Fibroblast of the aortic adventitia (primary cell): Measurements from ENCODE around the gene PROK1. TPM values are rescaled to one million over a fixed set of nuclear protein-coding genes. Genes with fewer than 3 reads are reported as not detected.

Experiments
- DNase-seq: peaks from one replicate; pipeline ENCODE4 v3.0.0-alpha.2; 2010; ENCODE audit warnings: low read depth
- H3K4me3 ChIP-seq: 2 replicates; pipeline ENCODE4 v1.5.1; 2011; ENCODE audit warnings: low read depth, mild to moderate bottlenecking, control low read depth, low read length, moderate library complexity
- CTCF ChIP-seq: IDR thresholded peaks from 2 replicates; pipeline ENCODE4 v1.5.1; 2011; ENCODE audit warnings: mild to moderate bottlenecking, low read length, control low read depth, inconsistent platforms; ENCODE audit not compliant: insufficient read depth
- total RNA-seq: library from RNA; depleted of rRNA; stranded (reverse); fragments of >200 nt; gene quantifications from 2 replicates; pipeline ENCODE4 v1.2.3, GENCODE V29; 2012; ENCODE audit warnings: low replicate concordance

Gene PROK1
- total RNA-seq, 1 donor = not detected

DNA sequence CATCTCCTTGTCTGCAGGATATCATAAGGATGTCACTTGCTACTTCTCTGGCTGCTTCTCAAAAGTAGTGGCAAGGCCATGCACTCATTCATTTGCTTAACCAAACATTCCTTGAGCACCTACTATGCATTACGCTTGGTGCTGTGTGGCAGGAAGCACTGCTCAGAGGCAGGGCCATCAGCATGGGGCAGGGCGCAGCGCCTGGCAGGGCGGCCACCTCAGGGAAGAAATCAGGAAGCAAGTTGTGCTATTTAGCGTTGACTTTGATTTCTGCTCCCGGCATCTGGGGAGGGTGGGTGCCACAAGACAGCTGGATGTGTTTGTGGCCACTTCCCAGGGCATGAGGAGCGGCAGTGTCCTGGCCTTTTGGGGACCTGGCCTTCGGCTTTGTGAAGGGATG is 27.9 kb downstream of the PROK1 start:
- TF ChIP-seq CTCF = no peak

DNA sequence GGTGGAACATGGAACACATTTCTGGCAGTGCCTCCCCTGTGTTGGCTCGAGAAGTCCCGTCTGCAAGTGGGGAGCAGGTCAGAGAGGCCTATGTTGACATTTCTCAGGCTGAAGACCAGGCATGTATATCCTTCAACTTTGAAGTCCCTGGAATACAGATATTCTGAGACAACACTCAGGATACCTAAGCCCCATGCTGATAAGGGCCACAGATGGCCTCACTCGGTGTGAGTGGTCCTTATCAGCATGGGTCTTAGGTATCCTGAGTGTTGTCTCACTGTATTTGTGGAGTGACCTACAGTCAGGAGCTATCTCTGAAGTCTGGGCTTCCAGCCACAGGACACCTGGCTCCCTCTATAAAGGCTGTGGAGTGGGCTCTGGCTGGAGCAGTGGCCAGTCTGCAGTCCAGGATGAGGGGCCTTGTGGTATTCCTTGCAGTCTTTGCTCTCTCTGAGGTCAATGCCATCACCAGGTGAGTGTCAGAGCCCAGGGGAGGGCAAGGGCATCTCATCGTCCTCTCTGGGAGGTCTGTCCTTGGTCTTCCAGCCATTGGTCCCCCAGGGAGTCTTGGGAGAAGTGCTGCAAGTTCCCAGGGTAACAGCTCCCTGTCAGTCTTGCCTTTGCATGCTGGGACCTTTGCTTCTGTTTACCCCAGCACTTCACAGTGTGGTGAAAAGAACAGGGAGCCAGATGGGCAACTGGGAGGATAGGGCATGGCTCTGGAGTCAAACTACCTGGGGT is 29.6 kb downstream of the PROK1 start:
- H3K4me3 ChIP-seq = no peak overlapping the region
- TF ChIP-seq CTCF = no peak
- no peak for DNase-seq

More for the DNA sequence above, 27.9 kb downstream of the PROK1 start:
- no peak overlapping the region for H3K4me3 ChIP-seq
- DNase-seq = no peak

GRCh38 chr1:110481968-110482623 is 31.1 kb downstream of the PROK1 start:
- no peak for TF ChIP-seq CTCF
- no peak overlapping the region for H3K4me3 ChIP-seq
- peak; percentile 19 for DNase-seq

DNA sequence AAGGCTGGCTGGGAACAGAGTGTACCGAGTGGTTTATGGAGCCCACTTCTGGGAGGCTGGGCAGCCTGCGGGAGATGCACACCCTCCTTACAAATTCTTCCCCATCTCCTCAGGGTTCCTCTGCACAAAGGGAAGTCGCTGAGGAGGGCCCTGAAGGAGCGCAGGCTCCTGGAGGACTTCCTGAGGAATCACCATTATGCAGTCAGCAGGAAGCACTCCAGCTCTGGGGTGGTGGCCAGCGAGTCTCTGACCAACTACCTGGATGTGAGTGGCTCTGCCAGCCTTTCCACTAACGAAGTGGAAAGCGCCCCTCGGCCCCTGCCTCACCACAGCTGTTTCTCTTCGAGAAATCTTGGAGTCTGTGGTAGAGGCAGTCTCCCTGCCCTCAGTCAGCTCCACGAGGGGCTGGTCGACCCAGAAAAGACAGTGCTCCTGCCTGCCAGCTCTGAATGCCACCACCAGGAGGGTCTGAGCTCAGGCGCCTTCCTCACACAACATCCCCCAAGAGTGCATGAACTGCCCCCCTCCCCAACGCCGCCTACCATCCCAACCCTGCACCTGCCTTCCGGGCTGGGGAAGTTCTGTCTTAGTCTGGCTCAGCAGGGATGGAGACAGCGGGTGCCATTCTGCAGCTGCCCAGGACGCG is 31.8 kb downstream of the PROK1 start:
- H3K4me3 ChIP-seq = no peak overlapping the region
- DNase-seq = no peak
- no peak for TF ChIP-seq CTCF

GRCh38 chr1:110483308-110483685 is 32.3 kb downstream of the PROK1 start:
- TF ChIP-seq CTCF = no peak
- H3K4me3 ChIP-seq = no peak overlapping the region

DNA sequence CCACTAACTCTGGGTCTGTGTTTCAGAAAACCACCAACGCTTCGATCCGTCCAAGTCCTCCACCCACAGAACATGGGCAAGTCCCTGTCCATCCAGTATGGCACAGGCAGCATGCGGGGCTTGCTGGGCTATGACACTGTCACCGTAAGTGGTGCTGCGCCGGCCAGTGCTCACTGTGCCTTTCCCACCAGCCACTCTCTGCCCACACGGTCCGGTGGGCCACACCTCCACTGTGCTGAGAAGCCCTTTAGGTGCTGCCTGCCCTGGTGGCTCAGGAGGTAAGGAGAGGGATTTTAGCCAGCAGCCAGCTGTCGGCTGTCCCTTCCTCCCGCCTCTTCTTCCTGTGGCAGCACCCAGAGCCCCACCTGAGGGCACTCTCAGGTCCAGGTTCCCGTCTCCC is 33.9 kb downstream of the PROK1 start:
- no peak for DNase-seq
- no peak overlapping the region for H3K4me3 ChIP-seq
- no peak for TF ChIP-seq CTCF

More at GRCh38 chr1:110483308-110483685, 32.3 kb downstream of the PROK1 start:
- no peak for DNase-seq
